ENCODE measurements around the gene PIP4K2A.
A peak's percentile ranks its signal among the peaks of the same experiment; 100 is the strongest.

Gene PIP4K2A

DNA sequence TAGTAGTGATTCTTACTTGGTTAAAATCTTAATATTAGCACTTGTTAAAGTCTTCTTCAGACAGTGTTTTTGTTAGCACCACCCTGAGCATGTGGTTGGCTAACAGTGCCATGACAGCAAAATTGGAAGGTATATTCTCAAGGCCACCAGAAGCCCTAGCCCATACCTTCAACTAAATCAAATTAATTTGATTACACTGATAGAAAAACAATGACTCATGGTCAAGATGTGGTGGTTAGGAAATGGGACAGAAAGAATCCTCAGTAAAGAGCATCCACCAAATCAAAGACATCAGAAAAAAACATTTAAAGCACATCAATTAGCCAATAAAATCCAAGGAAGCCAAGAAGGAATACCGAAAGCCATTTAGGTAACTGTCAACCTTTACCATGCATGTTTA, 75.5 kb downstream of the PIP4K2A start:
- DNase-seq (ENCODE audit: low read depth in 2 of 2): no peak

DNA sequence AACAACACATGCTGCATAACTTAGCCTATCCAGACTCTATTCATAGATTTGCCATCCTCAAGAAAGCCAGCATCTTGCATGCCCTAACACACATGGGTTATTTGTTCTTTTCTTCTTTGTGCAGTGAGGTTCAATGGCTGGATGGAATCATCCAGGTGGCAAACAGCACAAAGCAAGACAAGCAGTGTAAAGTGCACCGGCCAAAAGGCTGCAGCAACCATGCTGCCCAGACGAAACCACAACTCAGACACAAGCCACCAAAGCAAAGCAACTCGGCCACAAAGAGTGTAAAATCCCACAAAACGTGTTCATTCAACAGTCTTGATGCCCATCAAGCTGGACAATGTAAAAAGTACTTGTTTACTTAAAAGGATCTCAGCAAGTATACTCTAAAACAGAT, 76.9 kb downstream of the PIP4K2A start:
- DNase-seq (ENCODE audit: low read depth in 2 of 2): no peak

DNA sequence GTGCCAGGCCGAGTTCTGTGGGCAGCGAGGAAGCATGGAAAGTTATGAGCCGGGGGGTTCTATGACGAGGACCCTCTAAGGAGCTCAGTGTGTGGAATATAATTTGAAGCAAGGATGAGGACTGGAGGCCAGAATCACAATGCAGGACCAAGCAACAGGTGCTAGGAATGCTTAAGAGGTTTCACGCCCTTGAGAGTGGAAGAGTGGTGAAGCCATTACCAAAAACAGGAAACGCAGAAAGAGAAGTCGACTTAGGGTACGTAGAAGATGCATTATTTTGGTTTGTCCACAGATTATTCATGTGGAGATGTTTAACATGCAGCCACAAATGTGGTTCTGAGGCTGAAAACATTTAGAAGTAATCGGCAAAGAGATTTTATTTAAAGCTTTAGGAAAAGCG, 78.7 kb downstream of the PIP4K2A start:
- no peak for DNase-seq (ENCODE audit: low read depth in 2 of 2)

DNA sequence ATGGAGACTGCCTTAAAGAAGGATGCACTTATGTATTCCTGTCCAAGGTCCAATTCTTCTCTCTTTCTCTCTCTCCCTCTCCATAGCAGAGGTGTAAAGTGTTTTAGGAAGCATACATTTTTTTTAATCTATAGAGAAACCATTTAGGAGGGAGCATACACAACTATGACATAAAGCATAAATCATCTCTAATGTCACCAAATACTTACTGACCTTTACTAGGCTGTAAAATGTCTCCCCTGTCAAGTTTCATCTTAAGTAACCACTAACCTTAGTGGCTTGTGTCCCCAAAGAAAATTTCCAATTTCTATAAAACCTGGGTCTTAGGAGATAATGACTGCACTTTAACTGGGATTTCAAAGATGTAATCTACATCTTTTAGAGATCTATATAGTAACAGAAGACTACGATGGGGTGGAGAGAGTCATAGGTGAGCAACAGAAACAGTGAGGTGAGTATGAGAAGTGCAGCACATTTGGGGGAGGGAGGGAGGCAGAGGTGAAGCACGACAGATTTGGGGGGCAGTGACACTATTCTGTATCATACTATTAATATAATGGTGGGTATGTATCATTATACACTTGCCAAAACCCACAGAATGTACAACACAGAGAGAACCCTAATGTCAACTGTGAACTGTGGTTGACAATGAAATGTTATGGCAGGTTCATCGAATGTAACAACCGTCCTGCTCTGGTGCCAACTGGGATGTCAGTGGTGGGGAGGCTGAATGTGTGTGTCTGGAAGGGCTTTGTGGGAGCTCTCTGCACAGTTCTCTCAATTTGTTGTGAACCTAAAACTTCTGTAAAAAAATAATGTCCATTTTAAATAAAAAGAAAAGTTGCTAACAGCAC, 79.5 kb downstream of the PIP4K2A start:
- no peak for DNase-seq (ENCODE audit: low read depth in 2 of 2)

DNA sequence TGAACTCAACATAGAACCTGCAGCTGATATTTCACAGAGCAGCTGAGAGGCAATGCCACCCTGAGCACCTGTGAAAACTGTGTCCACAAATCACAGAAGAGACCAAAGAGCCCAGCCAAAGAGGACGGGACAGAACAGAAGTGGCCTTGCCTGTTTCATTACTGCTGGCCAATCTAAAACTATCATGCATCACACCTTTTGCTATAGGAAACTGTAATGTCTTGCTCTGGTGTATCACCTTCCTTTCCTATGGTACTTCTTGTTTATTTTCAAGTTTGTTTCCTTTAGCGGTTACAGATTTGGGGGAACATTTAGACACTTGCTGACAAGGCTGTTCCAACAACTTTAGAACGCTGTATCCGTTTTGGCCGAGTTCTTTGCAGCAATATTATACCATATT, 80.3 kb downstream of the PIP4K2A start:
- no peak for DNase-seq (ENCODE audit: low read depth in 2 of 2)

DNA sequence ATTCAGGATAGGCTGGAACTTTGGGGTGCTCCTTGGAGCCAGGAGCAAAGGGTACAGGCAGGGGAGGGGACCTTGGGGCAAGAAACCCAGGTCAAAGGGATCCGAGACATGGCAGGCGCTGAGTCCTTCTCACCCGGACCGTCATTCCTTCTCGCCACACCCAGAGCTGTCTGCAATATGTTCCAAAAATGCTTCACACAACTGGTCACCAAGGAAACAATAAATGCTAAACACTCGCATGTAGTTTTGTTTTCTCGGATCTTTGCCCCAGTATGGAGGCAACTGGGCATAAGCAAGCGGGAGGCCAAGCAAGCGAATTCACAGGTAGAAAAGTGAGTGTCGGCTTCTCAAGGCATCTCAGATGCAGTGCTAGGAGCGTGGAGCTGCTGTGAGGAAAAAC, 80.8 kb downstream of the PIP4K2A start:
- DNase-seq (ENCODE audit: low read depth in 2 of 2): no peak

DNA sequence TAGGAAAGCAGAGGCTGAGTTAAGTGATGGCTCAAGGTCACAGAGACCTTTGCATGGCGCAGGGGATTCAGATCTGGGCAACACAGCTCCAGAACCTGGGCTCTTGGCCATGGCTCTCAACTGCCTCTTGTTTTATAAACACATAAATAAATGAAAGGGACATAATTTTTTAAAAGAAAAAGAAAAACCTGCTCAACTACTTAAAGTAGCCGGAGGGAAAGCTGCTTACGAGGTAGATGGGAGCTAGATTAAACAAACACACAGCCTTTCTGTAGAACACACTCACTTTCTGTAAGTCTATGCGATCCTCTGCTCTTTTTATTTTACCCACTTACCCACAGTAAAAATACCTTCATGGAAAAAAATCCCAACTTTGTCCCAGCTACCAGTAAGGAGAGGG, 81.3 kb downstream of the PIP4K2A start:
- no peak for DNase-seq (ENCODE audit: low read depth in 2 of 2)

DNA sequence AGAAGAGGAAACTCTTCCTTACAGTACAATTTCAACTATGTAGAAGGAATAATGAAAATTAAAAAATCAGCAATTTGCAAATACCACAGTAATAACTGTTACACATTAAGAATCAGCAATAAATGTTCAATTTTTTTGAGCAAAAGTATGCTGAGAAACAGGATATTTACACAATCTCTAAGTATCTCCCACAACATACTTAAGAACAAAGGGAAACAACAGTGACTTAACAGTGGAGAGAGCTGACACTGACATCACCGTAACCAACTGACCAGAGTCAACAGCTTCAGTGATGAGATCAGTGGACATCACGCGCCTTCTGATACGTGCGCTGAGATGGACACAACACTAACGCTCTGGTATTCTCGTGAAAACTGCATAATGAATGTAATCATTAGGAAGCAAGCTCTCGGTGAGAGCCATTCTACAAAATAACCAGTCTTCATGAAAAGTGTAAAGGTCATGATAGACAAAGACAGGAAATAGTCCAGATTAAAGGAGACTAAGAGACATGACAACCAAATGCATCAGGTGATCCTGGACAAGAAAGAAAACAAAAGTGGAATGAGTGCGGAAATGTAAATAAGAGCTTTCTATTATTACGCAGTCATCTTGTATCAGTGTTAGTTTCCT, 82.6 kb downstream of the PIP4K2A start:
- no peak for DNase-seq (ENCODE audit: low read depth in 2 of 2)

DNA sequence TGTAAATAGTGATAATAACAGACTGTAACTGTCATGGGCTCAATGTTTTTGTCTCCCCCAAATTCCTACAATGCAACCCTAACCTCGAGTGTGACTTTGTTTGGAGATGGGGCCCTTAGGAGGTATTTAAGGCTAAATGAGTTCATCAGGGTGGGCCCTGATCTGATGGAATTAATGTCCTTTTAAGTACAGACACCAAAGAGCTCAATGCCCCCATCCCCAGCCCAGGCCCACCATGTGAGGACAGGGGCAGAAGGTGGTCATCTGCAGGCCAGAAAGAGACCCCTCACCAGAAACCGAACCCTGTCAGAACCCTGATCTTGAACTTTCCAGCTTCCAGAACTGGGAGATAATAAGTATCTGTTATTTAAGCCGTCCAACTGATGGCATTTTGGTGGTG, 83.2 kb downstream of the PIP4K2A start:
- DNase-seq (ENCODE audit: low read depth in 2 of 2): no peak

DNA sequence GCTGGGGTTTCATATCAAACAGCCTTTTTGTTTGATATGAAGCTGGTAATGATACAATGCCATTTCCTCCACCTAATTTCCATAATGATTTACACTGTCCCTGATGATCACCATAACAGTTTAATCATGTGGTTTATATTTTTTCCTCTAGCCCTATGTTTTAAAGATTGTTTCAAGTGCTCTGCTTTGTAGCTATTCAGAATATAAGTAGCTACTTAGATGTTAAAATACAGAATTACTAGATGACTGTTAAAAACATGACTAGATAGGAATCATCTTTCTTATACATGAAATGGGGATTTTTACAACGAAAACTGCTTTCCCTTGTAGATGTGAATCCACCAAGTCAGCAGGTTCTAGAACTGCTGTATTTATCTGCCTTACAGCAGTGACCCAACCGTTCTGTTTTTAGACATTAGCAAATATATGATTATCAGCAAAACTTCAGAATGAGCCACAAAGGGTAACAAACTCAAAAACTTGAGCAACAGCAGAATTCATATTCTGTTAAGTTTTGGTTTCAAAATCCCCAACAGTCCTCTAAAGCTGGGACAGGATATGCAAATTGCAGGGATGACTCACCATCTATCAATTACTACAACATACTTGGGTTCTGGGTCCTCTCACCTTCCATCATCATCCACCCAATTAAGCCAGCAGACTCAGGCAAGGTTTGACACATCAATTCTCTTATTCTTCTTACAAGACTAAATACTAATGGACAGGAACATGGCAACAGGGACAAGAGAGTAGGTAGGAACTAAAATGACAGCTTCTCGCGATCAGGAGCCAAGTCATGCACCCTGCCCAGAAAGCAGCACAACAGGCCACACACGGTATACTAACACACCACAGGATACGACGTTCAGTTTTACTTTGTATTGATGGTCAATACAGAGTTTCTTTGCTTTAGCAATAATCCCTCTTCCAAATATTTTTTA, 83.9 kb downstream of the PIP4K2A start:
- DNase-seq (ENCODE audit: low read depth in 2 of 2): peak in 1 of 2 donors; percentile 52

DNA sequence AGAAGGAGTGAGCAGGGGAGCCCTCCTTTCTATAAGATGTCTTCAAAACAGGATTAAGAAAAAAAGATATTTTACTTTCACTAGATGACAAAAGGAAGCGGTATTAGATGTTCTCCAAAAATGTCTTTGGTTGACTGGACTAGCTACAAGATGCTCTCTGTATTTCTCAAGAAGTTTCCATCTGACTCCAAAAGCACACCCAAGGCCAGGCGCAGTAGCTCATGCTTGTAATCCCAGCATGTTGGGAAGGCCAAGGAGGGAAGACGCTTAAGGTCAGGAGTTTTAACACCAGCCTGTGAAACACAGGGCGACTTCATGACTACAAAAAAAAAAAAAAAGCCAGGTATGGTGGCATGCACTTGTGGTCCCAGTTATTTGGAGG, 84.5 kb downstream of the PIP4K2A start:
- no peak for DNase-seq (ENCODE audit: low read depth in 2 of 2)

DNA sequence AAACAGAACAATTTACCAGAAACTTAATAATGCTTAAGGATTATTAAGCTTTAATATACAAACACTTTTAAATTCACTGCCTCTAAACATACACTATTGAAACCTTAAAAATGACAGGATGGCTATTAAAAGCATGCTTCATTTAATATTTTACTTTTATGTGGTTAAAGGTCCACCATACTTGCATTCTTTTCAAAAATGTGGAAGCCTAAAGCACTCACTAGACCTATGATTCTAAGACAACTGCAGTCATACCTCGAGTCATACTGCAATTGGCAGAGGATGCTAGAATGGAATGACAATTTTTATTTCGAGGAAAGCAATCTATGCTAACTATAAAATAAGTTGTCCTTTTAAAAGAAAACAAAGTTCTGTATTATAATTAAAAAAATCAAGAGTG, 85.3 kb downstream of the PIP4K2A start:
- no peak for DNase-seq (ENCODE audit: low read depth in 2 of 2)

DNA sequence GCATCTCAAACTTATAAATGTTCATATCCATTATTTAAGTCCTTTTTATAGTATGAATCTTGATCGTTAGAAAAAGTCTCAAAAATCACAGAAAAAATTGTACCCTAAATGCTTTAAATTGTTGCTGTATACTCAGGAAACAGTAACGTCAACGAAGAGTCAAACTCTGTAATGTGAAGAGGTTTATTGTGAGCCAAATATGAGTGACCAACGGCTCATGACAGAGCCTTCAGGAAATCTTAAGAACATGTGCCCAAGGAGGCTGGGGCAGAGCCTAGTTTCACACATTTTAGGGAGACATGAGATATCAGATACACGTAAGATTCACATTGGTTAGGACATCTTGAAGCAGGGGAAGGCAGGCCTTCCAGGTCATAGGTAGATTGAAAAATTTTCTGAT, 86.1 kb downstream of the PIP4K2A start:
- DNase-seq (ENCODE audit: low read depth in 2 of 2): no peak

DNA sequence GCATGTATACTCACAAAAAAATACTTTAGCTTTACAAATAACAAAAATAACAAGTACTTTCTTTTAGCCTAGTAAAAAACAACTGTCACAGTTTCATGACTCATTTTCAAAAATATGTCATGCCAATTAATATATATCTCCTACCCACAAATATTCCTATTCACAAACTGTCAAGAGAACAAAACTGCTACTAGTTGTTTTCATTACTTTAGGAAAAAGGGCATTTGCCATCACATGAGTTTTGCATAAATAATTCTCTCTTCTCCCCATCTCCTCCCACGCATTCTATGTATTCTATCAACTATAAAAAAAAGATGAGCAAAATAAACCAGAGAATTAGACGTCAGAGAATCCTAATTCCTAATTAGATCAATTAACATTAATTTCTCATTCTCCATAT, 87.6 kb downstream of the PIP4K2A start:
- DNase-seq (ENCODE audit: low read depth in 2 of 2): no peak

DNA sequence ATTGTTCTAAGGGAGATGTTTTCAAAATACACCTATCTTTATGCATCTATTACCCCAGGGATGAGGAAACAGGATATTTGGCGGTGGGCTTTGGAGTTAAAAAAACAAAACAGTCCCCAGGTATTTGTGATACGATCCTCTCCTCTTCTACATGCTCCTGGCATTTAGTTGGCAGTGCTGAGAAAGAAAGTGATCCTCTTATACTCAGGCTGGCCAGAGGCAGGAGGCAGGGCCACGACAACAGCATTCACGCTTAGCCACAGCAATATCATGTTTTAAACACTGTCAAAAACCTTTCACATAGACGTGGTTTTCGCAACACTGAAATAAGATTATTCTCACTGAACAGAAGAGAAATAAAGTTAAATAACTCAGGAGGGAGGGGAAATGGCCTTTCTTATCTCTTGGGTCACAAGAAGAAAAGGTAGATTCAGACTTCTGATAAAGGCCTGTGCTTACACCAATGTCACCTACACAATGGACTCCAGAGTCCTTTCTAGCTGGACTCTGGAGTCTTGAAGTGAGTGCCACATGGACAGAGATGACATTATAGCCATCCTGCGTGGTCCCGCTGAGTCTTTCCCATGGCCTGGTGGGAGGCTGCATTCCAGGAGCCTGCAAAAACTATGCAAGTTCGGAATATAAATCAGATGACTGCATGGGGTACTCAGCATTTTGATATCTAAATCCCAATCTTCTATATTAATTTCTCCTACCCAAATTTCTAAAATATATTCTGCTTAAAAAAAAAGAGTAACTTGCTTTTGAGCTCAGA, 88.7 kb downstream of the PIP4K2A start:
- no peak for DNase-seq (ENCODE audit: low read depth in 2 of 2)

DNA sequence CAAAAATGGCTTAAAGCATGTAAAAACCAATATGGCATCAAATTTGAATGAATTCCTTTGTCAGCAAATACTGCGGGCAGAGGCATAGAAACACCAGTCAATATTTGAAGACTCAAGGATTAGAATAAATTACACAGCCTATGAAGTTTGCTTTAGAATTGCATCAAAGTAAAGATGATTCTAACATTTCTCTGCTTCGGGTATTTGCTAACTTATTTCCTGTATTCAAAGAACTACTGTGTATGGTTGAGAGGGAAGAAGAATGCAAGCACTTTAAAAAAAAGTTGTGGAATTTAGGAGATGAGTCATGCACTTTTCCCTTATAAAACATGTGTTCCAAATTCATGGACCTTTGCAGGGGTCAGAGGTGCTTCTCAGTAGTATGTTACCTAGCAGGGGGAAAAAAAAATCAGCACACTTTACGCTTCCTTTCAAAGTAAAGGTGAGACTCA, 90.1 kb downstream of the PIP4K2A start:
- DNase-seq (ENCODE audit: low read depth in 2 of 2): no peak

DNA sequence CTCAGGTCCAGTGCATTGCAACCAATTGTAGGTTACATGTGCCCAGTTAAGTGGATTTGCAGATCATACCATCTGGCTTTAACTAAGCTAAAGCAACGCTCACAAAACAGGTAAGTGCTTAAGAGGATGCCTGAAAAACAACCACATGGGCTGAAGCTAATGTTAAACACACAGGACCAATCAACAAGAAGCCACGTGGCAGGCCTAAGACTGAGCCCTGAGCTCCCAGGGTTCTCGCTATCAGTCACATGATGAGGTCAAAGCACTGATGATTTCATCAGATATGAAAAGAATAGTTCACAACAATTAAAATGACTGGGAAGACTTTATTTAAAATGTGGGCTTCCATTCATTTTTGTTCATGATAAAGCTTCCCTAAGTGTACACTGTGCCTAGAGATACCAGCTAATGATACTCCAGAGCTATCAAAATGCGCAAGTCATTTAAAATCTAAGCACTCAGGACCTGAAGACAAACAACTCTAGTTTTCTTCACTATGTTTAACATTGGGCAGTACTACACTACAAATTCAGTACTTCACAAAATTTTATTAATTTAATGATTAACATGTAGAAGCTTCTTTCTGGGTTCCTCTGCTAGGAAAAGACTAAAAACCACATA, 90.6 kb downstream of the PIP4K2A start:
- no peak for DNase-seq (ENCODE audit: low read depth in 2 of 2)

DNA sequence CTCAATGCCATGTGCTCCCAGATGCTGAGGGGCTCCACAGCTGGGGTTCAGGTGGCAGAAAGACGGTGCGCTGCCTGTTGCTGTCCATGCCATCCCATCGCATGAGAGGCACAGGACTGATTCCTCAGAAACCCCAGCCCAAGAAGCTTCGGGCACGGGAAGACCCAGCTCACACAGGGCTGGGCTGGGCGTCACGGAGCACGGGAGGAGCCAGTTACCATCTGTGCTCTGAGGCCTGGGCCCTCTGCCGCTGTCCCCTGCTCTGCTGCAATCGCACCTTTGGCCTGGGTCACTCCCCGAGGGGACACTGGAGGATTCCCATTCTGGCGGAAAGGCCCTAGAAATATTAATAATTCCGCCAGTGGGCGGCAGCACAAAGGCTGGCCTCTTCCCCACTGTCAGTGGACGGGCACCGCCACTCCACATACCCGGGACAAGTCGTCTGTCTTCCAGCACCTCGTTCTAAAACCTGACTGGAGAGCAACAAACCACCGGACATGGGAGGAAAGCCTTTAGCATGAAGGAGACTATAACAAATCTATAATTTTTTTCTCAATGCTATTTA, 92.1 kb downstream of the PIP4K2A start:
- no peak for DNase-seq (ENCODE audit: low read depth in 2 of 2)

DNA sequence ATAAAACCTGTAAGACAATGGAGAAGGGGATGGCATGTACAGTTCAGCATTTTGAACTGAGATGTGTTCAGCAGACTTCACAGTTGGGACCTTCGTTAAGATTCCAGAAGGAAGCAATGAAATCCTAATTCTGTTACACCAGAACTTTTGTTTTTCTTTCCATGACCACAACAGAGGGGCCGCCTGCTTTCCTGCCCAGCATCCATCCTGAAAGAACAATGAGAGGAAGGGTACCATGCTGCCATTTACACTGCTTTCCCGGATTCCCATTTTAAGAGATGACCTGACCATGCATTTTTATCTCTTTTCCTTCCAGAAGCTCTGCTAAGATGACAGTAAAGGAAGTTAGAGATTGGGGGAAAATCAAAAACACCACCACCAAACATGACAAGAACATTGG, 92.7 kb downstream of the PIP4K2A start:
- DNase-seq (ENCODE audit: low read depth in 2 of 2): no peak

DNA sequence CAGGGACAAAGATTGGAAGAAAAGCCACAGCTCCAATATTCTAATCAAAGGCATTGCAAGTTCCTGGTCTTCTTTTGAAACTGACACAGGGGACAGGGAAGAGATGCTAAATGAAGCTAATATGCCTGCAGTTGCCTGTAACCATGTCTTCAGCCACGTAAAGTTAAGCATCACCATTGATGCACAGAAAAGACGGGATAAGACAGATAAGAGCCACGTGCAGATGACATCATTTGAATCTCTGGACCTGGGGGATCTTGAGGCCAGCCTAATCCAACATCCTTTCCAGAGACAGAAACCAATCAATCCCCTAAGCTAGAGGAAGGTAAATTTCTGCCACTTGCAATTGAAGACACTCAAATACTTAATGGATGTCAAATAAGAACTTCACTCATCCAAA, 93.4 kb downstream of the PIP4K2A start:
- DNase-seq (ENCODE audit: low read depth in 2 of 2): no peak
